ENCODE data around the gene AKAP13. TPM values are rescaled to one million over a fixed set of nuclear protein-coding genes. Genes with fewer than 3 reads are reported as not detected.

Gene AKAP13
- total RNA-seq, 4 donors from 2014 or later = 131 to 265 (median 224) TPM

GRCh38 chr15:85707519-85708338 lies 327.3 kb downstream of the AKAP13 start:
- no peak for TF ChIP-seq CTCF (IDR thresholded peaks at IDR 0.05; ENCODE audit: low read depth)

GRCh38 chr15:85708402-85708941 lies 328.1 kb downstream of the AKAP13 start:
- no peak for TF ChIP-seq CTCF (IDR thresholded peaks at IDR 0.05; ENCODE audit: low read depth)

DNA sequence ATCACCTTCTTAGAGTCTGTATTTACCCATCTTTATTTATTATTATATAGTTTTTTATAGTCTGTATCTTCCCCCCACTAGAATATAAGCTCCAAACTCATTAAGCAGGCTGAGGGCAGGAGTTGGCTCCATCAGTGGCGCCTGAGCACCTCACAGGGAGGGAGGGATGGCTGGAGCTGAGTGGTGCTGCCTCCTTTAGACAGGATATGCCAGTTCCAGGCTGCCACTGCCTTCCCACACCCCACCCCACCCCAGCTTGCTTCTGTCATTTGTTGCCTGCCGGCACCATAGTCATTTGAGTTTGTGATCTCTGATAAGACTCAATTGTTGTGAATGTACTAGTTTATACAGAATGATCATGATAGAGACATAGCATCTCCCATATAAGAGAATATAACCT lies 328.8 kb downstream of the AKAP13 start:
- no peak for TF ChIP-seq CTCF (IDR thresholded peaks at IDR 0.05; ENCODE audit: low read depth)

- TF ChIP-seq CTCF (IDR thresholded peaks at IDR 0.05; ENCODE audit: low read depth) = no peak
Measured at GRCh38 chr15:85710340-85710842, 330.0 kb downstream of the AKAP13 start.

GRCh38 chr15:85711580-85712192 lies 331.3 kb downstream of the AKAP13 start:
- no peak for TF ChIP-seq CTCF (IDR thresholded peaks at IDR 0.05; ENCODE audit: low read depth)

- no peak for TF ChIP-seq CTCF (IDR thresholded peaks at IDR 0.05; ENCODE audit: low read depth)
Measured at GRCh38 chr15:85716261-85716660, 335.9 kb downstream of the AKAP13 start.

GRCh38 chr15:85717212-85717611 lies 336.8 kb downstream of the AKAP13 start:
- no peak for TF ChIP-seq CTCF (IDR thresholded peaks at IDR 0.05; ENCODE audit: low read depth)
